ENCODE results near the gene MYOM1. TPM values are rescaled to one million over a fixed set of nuclear protein-coding genes. Genes with fewer than 3 reads are reported as not detected.

MYOM1 gene
- total and polyA plus RNA-seq, 2 donors from 2014 or later = 2.1 to 6.8 TPM

DNA sequence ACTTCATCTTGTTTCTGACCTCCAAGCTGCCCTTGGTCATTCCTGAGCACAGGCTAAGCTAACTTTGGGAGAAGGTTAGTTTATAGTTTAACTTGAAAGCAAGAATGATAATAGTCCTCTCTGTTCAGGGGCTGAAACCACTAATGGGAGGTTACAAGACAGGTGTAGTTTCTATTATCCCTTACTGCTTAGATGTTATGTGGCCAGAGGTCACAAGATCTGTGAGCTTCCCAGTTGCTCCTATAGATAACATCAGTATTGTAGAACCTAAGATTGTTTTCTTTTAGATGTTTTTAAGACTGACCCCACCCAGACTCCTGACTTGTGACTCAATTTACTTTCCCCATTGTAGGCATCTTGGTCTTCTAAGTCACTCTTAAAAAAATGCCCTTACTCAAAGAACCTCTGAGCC lies 112.0 kb downstream of the MYOM1 start:
- FAIRE-seq = no peak

DNA sequence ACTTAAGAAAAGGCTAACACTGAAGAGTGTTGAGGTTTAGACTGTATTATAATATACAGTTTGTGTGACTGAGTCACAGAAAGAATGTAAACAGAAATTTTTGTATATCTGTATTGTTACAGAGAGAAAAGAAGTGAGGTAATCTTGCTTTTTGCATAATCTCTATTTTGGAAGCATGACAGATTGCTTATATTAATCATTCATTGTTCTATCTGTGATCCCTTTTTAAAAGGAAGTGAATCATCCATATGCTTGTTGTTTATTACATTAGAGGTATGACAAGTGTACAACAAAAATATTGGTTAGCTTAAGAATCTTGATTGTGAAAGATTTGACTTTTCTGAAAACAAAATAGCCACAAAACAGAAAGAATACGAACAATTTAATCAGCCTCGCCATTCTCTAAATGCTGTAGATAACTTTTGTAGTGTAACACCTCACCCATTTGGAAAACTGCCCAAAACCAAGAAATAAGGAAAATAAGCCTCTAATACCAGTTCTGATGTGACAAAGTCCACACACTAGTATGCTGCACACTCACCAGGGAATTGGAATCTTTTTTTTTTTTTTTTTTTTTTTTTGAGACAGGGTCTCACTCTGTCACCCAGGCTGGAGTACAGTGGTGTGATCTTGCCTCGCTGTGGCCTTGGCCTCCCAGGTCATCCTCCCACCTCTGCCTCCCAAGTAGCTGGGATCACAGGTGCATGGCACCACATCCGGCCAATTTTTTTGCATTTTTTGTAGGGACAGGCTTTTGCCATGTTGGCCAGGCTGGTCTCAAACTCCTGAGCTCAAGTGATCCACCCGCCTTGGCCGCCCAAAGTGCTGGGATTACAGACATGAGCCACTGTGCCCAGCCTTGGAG lies 115.3 kb downstream of the MYOM1 start:
- Histone ChIP-seq H3K9me3 (ENCODE audit: control insufficient read depth in 2 of 3, insufficient read depth in 1 of 3, low read length in 3 of 3) (no peaks in the 10 kb centered on the region), H3K9ac (ENCODE audit: low read length in 3 of 3) (no peak overlapping the region), H3K27me3 (ENCODE audit: control insufficient read depth, insufficient read depth, low read length) (no peaks in the 10 kb centered on the region), H3K4me3 (ENCODE audit: low read length in 3 of 3) (no peak overlapping the region), H3K36me3 (ENCODE audit: control insufficient read depth in 2 of 3, insufficient read depth in 3 of 3, low read length in 3 of 3) (no peaks in the 10 kb centered on the region), H3K4me1 (ENCODE audit: control insufficient read depth in 2 of 3, insufficient read depth in 2 of 3, low read depth in 1 of 3, low read length in 3 of 3) (peaks cover 0 to 7% (median 0%) of the 10 kb centered on the region in 3 donors), H3K27ac (ENCODE audit: low read depth in 2 of 2, low read length in 2 of 2) (no peak overlapping the region)
- intact Hi-C loops (cut with DNase I) = no loop called here
- DNase-seq (no peak), FAIRE-seq (peak; percentile 3)
- TF ChIP-seq, protein P1, sequence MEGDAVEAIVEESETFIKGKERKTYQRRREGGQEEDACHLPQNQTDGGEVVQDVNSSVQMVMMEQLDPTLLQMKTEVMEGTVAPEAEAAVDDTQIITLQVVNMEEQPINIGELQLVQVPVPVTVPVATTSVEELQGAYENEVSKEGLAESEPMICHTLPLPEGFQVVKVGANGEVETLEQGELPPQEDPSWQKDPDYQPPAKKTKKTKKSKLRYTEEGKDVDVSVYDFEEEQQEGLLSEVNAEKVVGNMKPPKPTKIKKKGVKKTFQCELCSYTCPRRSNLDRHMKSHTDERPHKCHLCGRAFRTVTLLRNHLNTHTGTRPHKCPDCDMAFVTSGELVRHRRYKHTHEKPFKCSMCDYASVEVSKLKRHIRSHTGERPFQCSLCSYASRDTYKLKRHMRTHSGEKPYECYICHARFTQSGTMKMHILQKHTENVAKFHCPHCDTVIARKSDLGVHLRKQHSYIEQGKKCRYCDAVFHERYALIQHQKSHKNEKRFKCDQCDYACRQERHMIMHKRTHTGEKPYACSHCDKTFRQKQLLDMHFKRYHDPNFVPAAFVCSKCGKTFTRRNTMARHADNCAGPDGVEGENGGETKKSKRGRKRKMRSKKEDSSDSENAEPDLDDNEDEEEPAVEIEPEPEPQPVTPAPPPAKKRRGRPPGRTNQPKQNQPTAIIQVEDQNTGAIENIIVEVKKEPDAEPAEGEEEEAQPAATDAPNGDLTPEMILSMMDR (IDR thresholded peaks at IDR 0.05; ENCODE audit: borderline replicate concordance, extremely low read depth, insufficient read depth) = no peak

More for the DNA sequence above, 112.0 kb downstream of the MYOM1 start:
- no peaks in the 10 kb centered on the region for H3K36me3 ChIP-seq (ENCODE audit: control insufficient read depth in 2 of 3, insufficient read depth in 3 of 3, low read length in 3 of 3)
- no peak for DNase-seq
- TF ChIP-seq, protein P1 (IDR thresholded peaks at IDR 0.05; ENCODE audit: borderline replicate concordance, extremely low read depth, insufficient read depth) = no peak
- H3K9me3 ChIP-seq (ENCODE audit: control insufficient read depth in 2 of 3, insufficient read depth in 1 of 3, low read length in 3 of 3) = no peaks in the 10 kb centered on the region
- intact Hi-C loops (cut with DNase I) = no loop called here
- no peak overlapping the region for H3K27ac ChIP-seq (ENCODE audit: low read depth in 2 of 2, low read length in 2 of 2)
- H3K27me3 ChIP-seq (ENCODE audit: control insufficient read depth, insufficient read depth, low read length) = no peaks in the 10 kb centered on the region
- H3K4me3 ChIP-seq (ENCODE audit: low read length in 3 of 3) = no peak overlapping the region
- no peak overlapping the region for H3K9ac ChIP-seq (ENCODE audit: low read length in 3 of 3)
- H3K4me1 ChIP-seq (ENCODE audit: control insufficient read depth in 2 of 3, insufficient read depth in 2 of 3, low read depth in 1 of 3, low read length in 3 of 3) = peaks cover 0 to 7% (median 0%) of the 10 kb centered on the region in 3 donors

- H3K27ac ChIP-seq (ENCODE audit: low read depth in 2 of 2, low read length in 2 of 2) = no peak overlapping the region
These were observed 116.2 kb downstream of the MYOM1 start for GRCh38 chr18:3103576-3103975.

More at GRCh38 chr18:3103576-3103975, 116.2 kb downstream of the MYOM1 start:
- TF ChIP-seq, protein P1 (IDR thresholded peaks at IDR 0.05; ENCODE audit: borderline replicate concordance, extremely low read depth, insufficient read depth) = no peak
- DNase-seq = no peak
- Histone ChIP-seq H3K9ac (ENCODE audit: low read length in 3 of 3) (no peak overlapping the region), H3K4me3 (ENCODE audit: low read length in 3 of 3) (no peak overlapping the region), H3K9me3 (ENCODE audit: control insufficient read depth in 2 of 3, insufficient read depth in 1 of 3, low read length in 3 of 3) (no peaks in the 10 kb centered on the region), H3K4me1 (ENCODE audit: control insufficient read depth in 2 of 3, insufficient read depth in 2 of 3, low read depth in 1 of 3, low read length in 3 of 3) (peaks cover 0 to 7% (median 0%) of the 10 kb centered on the region in 3 donors), H3K27me3 (ENCODE audit: control insufficient read depth, insufficient read depth, low read length) (no peaks in the 10 kb centered on the region), H3K36me3 (ENCODE audit: control insufficient read depth in 2 of 3, insufficient read depth in 3 of 3, low read length in 3 of 3) (no peaks in the 10 kb centered on the region)
- intact Hi-C loops (cut with DNase I) = no loop called here
- FAIRE-seq = no peak

Data from kidney (tissue), 14 donors.